ENCODE data around the gene RAPGEF2.

DNA sequence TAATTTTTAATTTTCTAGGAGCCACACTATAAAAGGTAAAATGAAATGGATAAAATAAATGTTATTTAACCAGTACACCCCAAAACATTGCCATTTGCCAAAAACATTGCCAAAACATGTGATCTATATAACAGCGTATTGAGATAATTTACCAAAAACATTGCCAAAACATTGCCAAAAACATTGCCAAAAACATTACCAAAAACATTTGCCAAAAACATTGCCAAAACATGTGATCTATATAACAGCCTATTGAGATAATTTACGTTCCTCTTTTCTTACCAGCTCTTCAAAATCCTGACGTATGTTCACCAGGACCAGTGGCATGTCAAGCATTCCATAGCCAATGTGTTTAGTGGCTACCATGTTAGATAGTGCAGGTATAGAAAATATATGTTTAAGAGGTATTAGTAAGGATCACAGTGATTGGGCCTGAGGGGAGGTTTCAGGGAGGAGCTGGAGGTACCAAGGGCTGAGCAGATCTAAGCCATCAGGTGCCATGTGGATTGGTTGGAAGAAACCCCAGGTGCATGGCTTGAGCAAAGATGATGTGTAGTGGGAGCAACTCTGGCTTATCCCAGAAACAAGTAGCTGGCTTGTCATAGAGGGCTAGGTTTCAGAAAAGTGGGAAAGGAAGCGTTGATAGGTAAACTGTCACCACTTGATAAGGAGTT, 42.6 kb downstream of the RAPGEF2 start:
- no peak for TF ChIP-seq YY1 (IDR thresholded peaks at IDR 0.05; ENCODE audit: insufficient read depth, insufficient read length)
- TF ChIP-seq SUZ12 (IDR thresholded peaks at IDR 0.05; ENCODE audit: extremely low read depth, insufficient read depth, insufficient read length), result no peak
- no peak for TF ChIP-seq ZNF274 (IDR thresholded peaks at IDR 0.05; ENCODE audit: low read depth, low read length)
